SK-N-SH treated with all-trans-retinoic acid at 6 μM for 48 hours (cell line): ENCODE results near the gene TRABD2B.

Source experiments
- ESRRG ChIP-seq: fragments of 250-450 bp; sonication (Bioruptor Pico); IDR thresholded peaks from 2 replicates; pipeline ENCODE4 v1.6.1; 2021; ENCODE audit warnings: mild to moderate bottlenecking
- RARB ChIP-seq: fragments of 250-450 bp; sonication (Bioruptor Pico); IDR thresholded peaks from 2 replicates; pipeline ENCODE4 v1.8.0; 2021; ENCODE audit warnings: mild to moderate bottlenecking, moderate library complexity
- TSHZ2 ChIP-seq: fragments of 250-450 bp; sonication (Bioruptor Pico); IDR thresholded peaks from 2 replicates; pipeline ENCODE4 v1.5.0; 2020; ENCODE audit warnings: mild to moderate bottlenecking, moderate library complexity

DNA sequence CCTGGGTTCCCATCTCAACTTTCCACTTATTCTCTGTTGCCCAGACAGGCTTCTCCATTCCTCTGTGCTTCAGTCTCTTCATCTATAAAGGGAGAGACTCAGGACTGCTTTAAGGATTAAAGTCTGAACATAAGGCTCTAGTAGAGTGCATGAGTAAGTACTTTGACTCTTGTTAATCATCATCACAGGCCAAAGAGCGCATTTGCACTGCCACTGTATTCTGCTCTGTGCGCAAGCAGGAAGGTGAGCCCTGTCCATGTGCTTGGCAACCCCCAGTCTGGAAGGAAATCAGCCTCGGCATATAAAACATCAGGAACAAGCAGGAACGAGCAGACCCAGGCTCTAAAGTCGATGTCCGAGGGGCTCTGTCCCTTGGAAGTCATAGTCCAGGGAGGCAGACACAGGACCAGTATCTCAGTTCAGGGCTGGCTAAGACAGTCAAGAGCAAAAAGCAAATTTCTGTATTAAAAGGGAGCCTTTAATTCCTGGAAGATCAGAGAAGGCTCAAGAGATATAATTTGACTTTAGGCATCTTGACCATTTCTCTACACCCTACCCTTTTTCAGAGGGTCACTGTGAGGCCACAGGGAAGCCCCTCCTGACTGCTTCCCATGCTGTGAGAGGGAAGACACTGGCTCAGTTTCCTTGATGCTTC is 131.2 kb downstream of the TRABD2B start:
- TF ChIP-seq ESRRG (no peak), RARB (no peak), TSHZ2 (no peak)
